HG03280 (cell line): ENCODE results near the gene C12orf57.
A peak's percentile ranks its signal among the peaks of the same experiment; 100 is the strongest.

Experiments
- ATAC-seq: cut with Tn5 transposase; IDR thresholded peaks from one replicate; pipeline ENCODE4 v1.9.1; 2021; ENCODE audit warnings: mild to moderate bottlenecking, moderate library complexity; ENCODE audit not compliant: unreplicated experiment

C12orf57 gene

GRCh38 chr12:6936636-6937480 lies 7.0 kb upstream of the C12orf57 start:
- no peak for ATAC-seq

GRCh38 chr12:6937481-6938352 lies 6.1 kb upstream of the C12orf57 start:
- peak; percentile 89 for ATAC-seq

GRCh38 chr12:6938353-6939190 lies 5.2 kb upstream of the C12orf57 start:
- ATAC-seq = no peak

- ATAC-seq = no peak
These were observed 4.7 kb upstream of the C12orf57 start for GRCh38 chr12:6939191-6939540.

- no peak for ATAC-seq
These were observed 2.6 kb upstream of the C12orf57 start for GRCh38 chr12:6941267-6941666.

- no peak for ATAC-seq
These were observed 2.0 kb upstream of the C12orf57 start for GRCh38 chr12:6941782-6942181.

GRCh38 chr12:6942331-6942665 lies 1.5 kb upstream of the C12orf57 start:
- ATAC-seq = no peak

GRCh38 chr12:6943389-6943721 lies 467 bp upstream of the C12orf57 start:
- peak; percentile 29 for ATAC-seq

GRCh38 chr12:6944381-6945186 lies 762 bp downstream of the C12orf57 start:
- ATAC-seq = peak; percentile 42

- no peak for ATAC-seq
These were observed 1.8 kb downstream of the C12orf57 start for GRCh38 chr12:6945613-6946012.

GRCh38 chr12:6946033-6946919 lies 2.5 kb downstream of the C12orf57 start:
- ATAC-seq = peak; percentile 13

- no peak for ATAC-seq
These were observed 3.1 kb downstream of the C12orf57 start for GRCh38 chr12:6946920-6947374.

- ATAC-seq = no peak
These were observed 3.8 kb downstream of the C12orf57 start for GRCh38 chr12:6947615-6948014.

GRCh38 chr12:6948873-6949594 lies 5.2 kb downstream of the C12orf57 start:
- ATAC-seq = no peak

- ATAC-seq = no peak
These were observed 6.6 kb downstream of the C12orf57 start for GRCh38 chr12:6950401-6950801.

- ATAC-seq = no peak
These were observed 7.2 kb downstream of the C12orf57 start, which contains the start of gene PTPN6 for GRCh38 chr12:6950811-6951540. PTPN6 (plus strand) TSS chr12:6951356; CDS start chr12:6951513, 157 bp downstream.

- ATAC-seq = no peak
These were observed 7.8 kb downstream of the C12orf57 start for GRCh38 chr12:6951551-6952120.
